HG03469 (cell line): ENCODE data around the gene ITPRID2.

Experiments
- ATAC-seq: cut with Tn5 transposase; IDR thresholded peaks from one replicate; pipeline ENCODE4 v1.9.1; 2021; ENCODE audit warnings: mild to moderate bottlenecking, moderate library complexity, moderate number of reproducible peaks; ENCODE audit not compliant: unreplicated experiment

The ITPRID2 gene

GRCh38 chr2:181891258-181891965, at the start of gene ITPRID2:
ITPRID2 (plus strand) TSS chr2:181891730; CDS start chr2:181892067, 337 bp downstream.
- ATAC-seq = peak; percentile 84

GRCh38 chr2:181844551-181845290, 46.8 kb upstream of the ITPRID2 start:
- no peak for ATAC-seq

DNA sequence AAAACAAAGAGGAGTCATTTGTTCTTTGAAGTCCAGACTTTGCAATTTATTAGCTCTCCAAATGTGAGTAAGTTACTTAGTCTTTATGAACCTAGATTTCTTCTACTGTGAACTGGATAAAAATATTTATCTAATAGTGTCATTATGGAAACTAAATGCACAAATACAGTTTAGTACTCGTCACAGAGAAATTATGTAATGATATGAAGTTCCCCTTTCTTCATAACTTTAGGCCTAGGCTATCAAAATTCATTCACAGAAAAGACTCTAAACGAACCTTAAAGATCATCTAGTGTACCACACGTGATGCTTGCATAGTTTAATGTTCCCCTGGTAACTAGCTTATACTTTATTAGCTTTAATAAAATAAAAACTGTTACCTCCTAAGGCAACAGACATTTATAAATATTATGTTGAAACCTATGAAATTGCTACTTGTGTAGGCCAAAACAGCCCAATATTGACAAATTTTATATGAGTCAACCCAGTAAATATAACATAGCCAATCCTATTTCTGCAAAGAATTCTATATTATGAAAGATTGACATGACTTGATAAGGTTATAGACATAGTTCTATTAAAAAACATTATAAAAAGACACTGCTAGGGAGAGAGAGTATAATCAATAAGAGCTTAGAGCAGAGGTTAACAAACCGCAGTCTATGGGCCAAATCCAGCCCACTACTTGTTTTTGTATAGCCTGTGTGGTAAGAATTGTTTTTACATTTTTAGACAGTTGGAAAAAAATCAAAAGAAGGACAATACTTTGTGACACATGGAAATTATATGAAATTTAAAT, 44.9 kb upstream of the ITPRID2 start:
- ATAC-seq = no peak

GRCh38 chr2:181847198-181847556, 44.4 kb upstream of the ITPRID2 start:
- no peak for ATAC-seq

- ATAC-seq = no peak
These were observed 43.8 kb upstream of the ITPRID2 start for GRCh38 chr2:181847702-181848101.

DNA sequence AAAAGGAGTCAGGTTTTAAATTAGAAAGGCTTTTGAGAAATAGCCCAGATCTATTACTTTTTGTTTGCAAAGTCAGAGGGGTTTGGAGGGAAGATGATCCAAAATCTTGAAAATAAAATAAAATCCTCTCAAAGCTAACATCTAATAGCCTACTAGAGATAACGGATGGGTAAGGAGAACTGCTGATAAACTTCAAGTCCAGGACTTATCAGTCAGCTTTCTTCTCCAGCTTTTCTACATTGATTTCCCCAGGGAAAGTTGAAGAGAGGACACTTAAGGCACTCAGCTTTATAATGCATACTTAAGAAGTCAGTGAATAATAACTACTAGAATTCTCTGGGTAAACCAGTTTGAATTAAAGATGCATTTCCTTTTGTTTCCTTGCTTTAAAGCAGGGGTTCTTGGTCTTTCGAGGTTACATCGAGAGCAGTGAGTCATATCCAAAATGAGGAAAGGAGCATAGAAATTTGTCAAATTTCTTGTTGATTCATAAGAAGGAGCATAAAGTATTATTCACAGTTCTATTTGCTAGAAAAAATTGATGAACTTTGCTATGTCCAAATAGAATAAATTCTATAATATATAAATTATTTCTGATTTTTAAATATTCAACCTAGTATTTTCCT, 43.2 kb upstream of the ITPRID2 start:
- ATAC-seq = no peak

GRCh38 chr2:181849601-181850000, 41.9 kb upstream of the ITPRID2 start:
- ATAC-seq = no peak

DNA sequence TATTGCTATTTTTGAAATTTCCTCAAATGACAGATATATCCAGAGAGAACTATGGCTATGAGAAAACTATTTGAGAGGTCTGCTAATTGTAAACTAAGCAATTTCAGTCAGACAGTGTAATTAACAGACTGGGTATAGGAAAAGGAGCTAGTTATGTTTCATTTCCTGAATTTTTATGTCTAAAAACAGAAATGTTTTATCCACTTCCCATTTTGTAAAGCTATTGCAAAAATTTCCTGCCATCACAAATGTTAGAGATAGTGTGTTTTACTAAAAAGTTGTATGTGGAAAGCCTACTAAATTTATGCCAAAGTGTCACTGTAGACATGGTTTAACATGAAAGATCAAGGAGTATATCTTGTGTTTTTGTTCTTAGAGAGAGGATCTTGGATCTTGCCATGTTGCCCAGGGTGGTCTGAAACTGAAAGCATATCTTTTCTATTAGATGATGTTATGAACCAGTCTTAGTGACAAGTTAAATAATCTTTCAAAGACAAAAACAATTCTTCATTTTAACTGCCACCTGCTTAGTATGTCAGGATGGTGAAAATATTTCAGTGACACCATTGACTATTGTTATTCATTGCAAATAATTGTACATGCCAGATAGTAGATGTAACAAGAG, 40.5 kb upstream of the ITPRID2 start:
- ATAC-seq = no peak

DNA sequence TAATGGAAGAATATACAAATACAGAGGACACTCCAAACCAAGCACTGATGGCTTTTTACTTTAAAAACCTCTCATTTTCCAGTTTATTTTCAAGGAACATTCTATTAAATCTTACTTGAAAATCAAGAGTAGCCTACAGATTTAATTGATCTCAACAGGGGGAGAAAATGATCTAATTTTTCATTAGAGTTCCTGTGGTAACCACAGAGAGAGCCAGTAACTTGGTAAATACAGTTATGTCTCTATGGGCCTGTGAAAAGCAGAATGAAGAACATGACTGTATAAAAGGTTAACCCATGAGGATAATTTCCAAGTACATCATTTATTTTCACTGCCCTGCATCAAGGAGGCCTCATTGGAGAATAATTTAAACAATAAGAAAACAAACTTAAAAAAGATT, 39.8 kb upstream of the ITPRID2 start:
- ATAC-seq = no peak

DNA sequence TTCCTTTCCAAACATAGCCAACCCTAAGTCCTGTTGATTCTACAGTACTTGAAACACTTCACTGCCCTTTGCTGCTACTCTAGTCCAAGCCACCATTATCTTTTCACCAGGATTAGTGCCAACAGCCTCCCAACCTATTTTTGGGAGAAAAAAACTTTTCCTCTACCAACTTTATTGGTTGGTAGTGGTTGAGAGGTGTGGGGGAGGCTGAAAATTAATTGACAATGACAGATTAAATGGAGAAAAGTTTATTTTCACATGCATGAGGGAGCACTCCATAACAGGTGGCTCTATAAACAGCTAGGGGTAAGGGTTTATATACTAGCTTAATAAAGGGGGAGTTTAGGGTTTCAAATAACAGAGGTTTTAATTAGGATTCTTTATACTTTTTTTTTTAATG, 37.8 kb upstream of the ITPRID2 start:
- no peak for ATAC-seq

DNA sequence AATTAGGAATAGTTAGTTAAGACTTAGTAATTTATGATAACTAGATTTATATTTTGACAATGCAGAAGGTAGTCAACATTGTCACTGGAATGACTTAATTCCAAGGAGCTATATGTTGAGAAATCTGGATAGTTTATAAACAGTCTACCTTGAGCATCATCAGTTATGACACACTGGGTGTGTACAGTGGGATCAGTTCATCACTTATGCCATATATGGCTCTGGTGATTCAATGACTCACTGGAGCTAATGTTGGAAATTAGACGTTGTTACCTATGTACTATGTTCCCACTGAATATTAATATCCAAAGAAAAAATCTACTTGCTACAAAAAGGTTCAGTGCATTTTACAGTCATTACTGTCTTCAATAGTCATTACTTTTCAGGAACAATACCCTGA, 34.0 kb upstream of the ITPRID2 start:
- ATAC-seq = no peak

DNA sequence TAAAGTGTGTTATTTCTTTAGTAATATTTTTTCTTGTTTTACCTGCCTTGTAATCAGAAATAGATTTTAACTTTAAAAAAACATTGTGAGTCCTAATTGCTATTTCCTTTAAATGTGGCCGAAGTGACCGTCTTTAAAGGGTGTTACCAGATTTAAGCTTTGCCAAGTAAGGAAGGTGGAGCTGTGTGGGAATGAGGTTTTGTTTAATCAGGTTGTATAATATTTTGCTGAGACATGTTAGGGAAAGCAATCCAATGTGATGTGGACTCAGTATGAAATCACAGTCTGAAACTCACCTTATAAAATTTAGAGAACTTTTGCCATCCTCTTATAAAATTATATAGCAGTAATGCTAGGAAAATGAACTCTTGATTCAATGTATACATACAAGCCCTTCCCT, 32.9 kb upstream of the ITPRID2 start:
- no peak for ATAC-seq

DNA sequence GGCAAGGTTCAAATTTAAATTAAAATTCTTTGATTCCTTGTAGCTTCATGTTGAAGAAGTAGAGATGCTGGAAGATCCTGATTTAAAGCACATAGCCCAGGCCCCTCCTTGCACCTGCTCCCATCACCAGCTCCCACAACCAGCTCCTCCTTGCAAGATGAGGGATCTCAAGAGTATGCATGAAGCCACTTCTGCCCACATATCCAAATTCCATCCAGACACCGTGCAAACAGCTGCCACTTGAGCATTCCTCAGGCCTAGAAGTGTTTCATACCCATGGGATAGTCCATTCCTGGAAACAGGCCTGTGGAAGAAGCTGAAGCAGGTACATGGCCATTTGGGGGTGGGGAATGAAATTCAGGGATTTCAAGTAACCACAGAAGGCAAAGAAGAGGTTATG, 32.4 kb upstream of the ITPRID2 start:
- ATAC-seq = no peak

GRCh38 chr2:181859803-181860202, 31.7 kb upstream of the ITPRID2 start:
- ATAC-seq = no peak

- no peak for ATAC-seq
These were observed 30.2 kb upstream of the ITPRID2 start for GRCh38 chr2:181861379-181861778.

GRCh38 chr2:181862583-181863281, 28.8 kb upstream of the ITPRID2 start:
- no peak for ATAC-seq

GRCh38 chr2:181872178-181872577, 19.4 kb upstream of the ITPRID2 start:
- ATAC-seq = no peak

- no peak for ATAC-seq
These were observed 14.9 kb upstream of the ITPRID2 start for GRCh38 chr2:181876614-181877063.

DNA sequence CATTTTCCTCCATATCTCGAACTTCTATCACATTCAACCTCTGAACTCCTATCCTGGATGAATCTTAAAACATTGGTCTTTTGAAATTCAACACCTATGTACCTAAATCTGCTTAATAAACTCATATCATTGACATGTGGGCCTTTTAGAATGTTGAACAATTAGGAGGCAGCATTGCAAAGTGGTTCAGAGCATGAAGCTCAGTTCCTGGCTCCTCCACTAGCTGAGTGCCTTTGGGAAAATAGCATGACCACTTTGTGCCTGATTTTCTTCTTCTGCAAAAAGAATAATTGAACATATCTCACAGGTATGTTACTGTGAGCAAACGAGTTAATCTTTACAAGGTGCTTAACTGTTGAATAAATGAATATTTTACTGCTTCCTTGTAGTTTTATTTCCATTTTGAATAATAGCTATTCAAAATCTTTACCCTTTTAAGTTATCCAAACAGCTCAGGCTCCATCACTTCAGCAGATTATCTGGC, 14.3 kb upstream of the ITPRID2 start:
- no peak for ATAC-seq

DNA sequence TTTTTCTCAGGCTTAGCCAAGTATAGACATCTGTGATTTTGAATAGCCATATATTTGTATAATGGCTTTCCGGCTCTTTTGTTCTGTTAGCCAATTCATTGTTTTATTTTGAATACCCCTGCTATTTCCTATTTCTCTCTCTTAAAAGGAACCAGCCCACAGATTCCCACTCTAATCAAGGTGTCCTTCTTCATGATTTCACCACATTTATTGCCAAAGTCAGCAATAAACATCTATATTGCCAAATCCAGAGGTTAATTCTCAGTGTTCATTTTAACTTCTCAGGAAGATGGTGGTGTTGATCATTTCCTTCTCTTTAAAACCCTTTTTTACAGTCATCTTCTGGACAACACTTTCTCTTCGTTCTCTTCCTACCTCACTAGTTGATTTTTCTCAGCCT, 13.1 kb upstream of the ITPRID2 start:
- ATAC-seq = no peak
